ENCODE data around the gene BCL2L12. TPM values are rescaled to one million over a fixed set of nuclear protein-coding genes. Genes with fewer than 3 reads are reported as not detected.
A peak's percentile ranks its signal among the peaks of the same experiment; 100 is the strongest.

The BCL2L12 gene
- total and polyA plus RNA-seq, 2 donors (not counting 1 experiment from before 2014, with no cell fraction given): 19.9 to 22.1 TPM

GRCh38 chr19:49652551-49653465 lies 12.9 kb upstream of the BCL2L12 start:
- Histone ChIP-seq H3K9ac (ENCODE audit: low read length) (no peak overlapping the region), H3K79me2 (ENCODE audit: control insufficient read depth, insufficient read depth, low read length) (peaks cover 23% of the 10 kb centered on the region), H3K27ac (ENCODE audit: low read length in 2 of 2) (no peak overlapping the region), H3K4me3 (ENCODE audit: control extremely low read depth in 1 of 5, extremely low read depth in 1 of 5, insufficient read depth in 1 of 5, low read depth in 2 of 5, low read length in 4 of 5) (no peak overlapping the region), H3K9me3 (ENCODE audit: control extremely low read depth in 1 of 3, control insufficient read depth in 2 of 3, insufficient read depth in 1 of 3, low read length in 2 of 3) (peaks cover 0 to 4% (median 0%) of the 10 kb centered on the region in 3 donors), H3K27me3 (replicated peaks in 1 of 4; ENCODE audit: control extremely low read depth in 1 of 4, control insufficient read depth in 3 of 4, insufficient read depth in 4 of 4, low read length in 3 of 4) (no peaks in the 10 kb centered on the region), H3K4me1 (ENCODE audit: control insufficient read depth in 2 of 2, insufficient read depth in 2 of 2, low read length in 2 of 2) (no peaks in the 10 kb centered on the region), H3K36me3 (replicated peaks in 1 of 2; ENCODE audit: control extremely low read depth in 1 of 2, control insufficient read depth in 1 of 2, extremely low read depth in 1 of 2, insufficient read depth in 2 of 2, low read length in 1 of 2) (peaks cover 0 to 70% of the 10 kb centered on the region in 2 experiments), H4K20me1 (ENCODE audit: control insufficient read depth, insufficient read depth, low read length, poor library complexity, severe bottlenecking) (peaks cover 52% of the 10 kb centered on the region), H3K4me2 (replicated peaks; ENCODE audit: low read depth, low read length, poor library complexity, severe bottlenecking) (no peak overlapping the region), H2AFZ (ENCODE audit: insufficient read depth, low read depth, low read length, poor library complexity, severe bottlenecking) (no peak overlapping the region)
- no peak overlapping the region for H3K27ac Mint-ChIP-seq
- no peak overlapping the region for H3K4me3 Mint-ChIP-seq
- intact Hi-C loops (cut with micrococcal nuclease): no loop called here
- DNase-seq (no peak), ATAC-seq (ENCODE audit: low read depth) (no peak)
- ChIA-PET CTCF (no interaction called here), POLR2A (interaction anchor here (0.6 kb wide), 1 partner anchor 47 kb away, joined by 5 read pairs; no protein-coding TSS in a partner anchor)
- 98% methylated on average over 55 of the region's 58 CpGs for WGBS (ENCODE audit: insufficient coverage)
- no peaks in the 10 kb centered on the region for H3K27me3 Mint-ChIP-seq
- H3K4me1 Mint-ChIP-seq: no peaks in the 10 kb centered on the region
- no peak for TF ChIP-seq CTCF (IDR thresholded peaks at IDR 0.05)
- no peaks in the 10 kb centered on the region for H3K9me3 Mint-ChIP-seq (ENCODE audit: insufficient read depth)

- Mint-ChIP-seq H3K27me3 (no peaks in the 10 kb centered on the region), H3K4me1 (no peaks in the 10 kb centered on the region), H3K9me3 (ENCODE audit: insufficient read depth) (no peaks in the 10 kb centered on the region), H3K4me3 (no peak overlapping the region), H3K27ac (peak overlapping the region; percentile 32)
- Histone ChIP-seq H3K9ac (ENCODE audit: low read length) (no peak overlapping the region), H3K27ac (ENCODE audit: low read length in 2 of 2) (no peak overlapping the region), H3K36me3 (replicated peaks in 1 of 2; ENCODE audit: control extremely low read depth in 1 of 2, control insufficient read depth in 1 of 2, extremely low read depth in 1 of 2, insufficient read depth in 2 of 2, low read length in 1 of 2) (peaks cover 0 to 73% of the 10 kb centered on the region in 2 experiments), H3K4me3 (ENCODE audit: control extremely low read depth in 1 of 5, extremely low read depth in 1 of 5, insufficient read depth in 1 of 5, low read depth in 2 of 5, low read length in 4 of 5) (no peak overlapping the region), H3K9me3 (ENCODE audit: control extremely low read depth in 1 of 3, control insufficient read depth in 2 of 3, insufficient read depth in 1 of 3, low read length in 2 of 3) (peaks cover 0 to 4% (median 0%) of the 10 kb centered on the region in 3 donors), H3K27me3 (replicated peaks in 1 of 4; ENCODE audit: control extremely low read depth in 1 of 4, control insufficient read depth in 3 of 4, insufficient read depth in 4 of 4, low read length in 3 of 4) (no peaks in the 10 kb centered on the region), H4K20me1 (ENCODE audit: control insufficient read depth, insufficient read depth, low read length, poor library complexity, severe bottlenecking) (peaks cover 58% of the 10 kb centered on the region), H3K4me1 (ENCODE audit: control insufficient read depth in 2 of 2, insufficient read depth in 2 of 2, low read length in 2 of 2) (no peaks in the 10 kb centered on the region), H3K4me2 (replicated peaks; ENCODE audit: low read depth, low read length, poor library complexity, severe bottlenecking) (no peak overlapping the region), H3K79me2 (ENCODE audit: control insufficient read depth, insufficient read depth, low read length) (peaks cover 24% of the 10 kb centered on the region), H2AFZ (ENCODE audit: insufficient read depth, low read depth, low read length, poor library complexity, severe bottlenecking) (no peak overlapping the region)
- intact Hi-C loops (cut with micrococcal nuclease): no loop called here
- DNase-seq (no peak), ATAC-seq (ENCODE audit: low read depth) (no peak)
- TF ChIP-seq CTCF (IDR thresholded peaks at IDR 0.05) (no peak), EZH2 (IDR thresholded peaks at IDR 0.05; ENCODE audit: borderline replicate concordance, insufficient read depth, low read depth, low read length, poor library complexity, severe bottlenecking) (no peak)
- WGBS (ENCODE audit: insufficient coverage): 99% methylated on average over 13 of the region's 13 CpGs
- POLR2A ChIA-PET: interaction anchor here (0.6 kb wide), 2 partner anchors 46 to 324 kb away, joined by 5 to 6 read pairs; no protein-coding TSS in a partner anchor
- CTCF ChIA-PET: no interaction called here
These were observed 12.3 kb upstream of the BCL2L12 start for GRCh38 chr19:49653466-49653806.

All from B cell (primary cell).